Heart left ventricle (tissue), 16 donors: ENCODE results near the gene AKR7A2. TPM values are rescaled to one million over a fixed set of nuclear protein-coding genes. Genes with fewer than 3 reads are reported as not detected.
"Not testable (repeated sequence)": the region's sequence is repeated elsewhere in the genome, so short reads cannot be mapped to it uniquely, and the experiment has no call there.

ENCODE experiments used
- ATAC-seq, 4 donors: fragments of 200-7000 bp; cut with Tn5 transposase; one replicate each; pipeline ENCODE4 v1.9.1; 2020 to 2022; ENCODE audit warnings: moderate library complexity in 4 of 4, mild to moderate bottlenecking in 3 of 4, moderate number of reproducible peaks in 1 of 4
- DNase-seq, 5 donors: peaks; one replicate each; pipeline ENCODE4 v3.0.0-alpha.2; 2020
- H3K27ac ChIP-seq, 12 donors: fragments of 200-600 bp; sonication (generic) in 4 of 12; one replicate each; pipeline versions ENCODE4 v1.5.0 to v1.8.0; 2016 to 2022; ENCODE audit warnings: mild to moderate bottlenecking in 2 of 12
- H3K27me3 ChIP-seq, 9 donors: fragments of 200-600 bp; sonication (generic) in 2 of 9; one replicate each; pipeline versions ENCODE4 v1.5.1 to v1.8.0; 2016 to 2022; ENCODE audit warnings: mild to moderate bottlenecking in 3 of 9
- H3K36me3 ChIP-seq, 9 donors: fragments of 200-600 bp; sonication (generic) in 2 of 9; one replicate each; pipeline versions ENCODE4 v1.5.0 to v1.8.0; 2018 to 2022; ENCODE audit warnings: mild to moderate bottlenecking in 2 of 9
- H3K4me1 ChIP-seq, 12 donors: fragments of 200-600 bp; sonication (generic) in 4 of 12; one replicate each; pipeline versions ENCODE4 v1.5.0 to v1.8.0; 2016 to 2022; ENCODE audit warnings: mild to moderate bottlenecking in 3 of 12
- H3K4me3 ChIP-seq, 12 donors: fragments of 200-600 bp; sonication (generic) in 4 of 12; one replicate each; pipeline versions ENCODE4 v1.5.0 to v1.8.0; 2017 to 2022; ENCODE audit warnings: mild to moderate bottlenecking in 9 of 12, moderate library complexity in 4 of 12
- H3K9me3 ChIP-seq, 12 donors: fragments of 200-600 bp; sonication (generic) in 4 of 12; one replicate each; pipeline versions ENCODE4 v1.5.0 to v1.8.0; 2016 to 2022; ENCODE audit warnings: mild to moderate bottlenecking in 1 of 12
- CTCF ChIP-seq, 12 donors: fragments of 200-600 bp; sonication (generic) in 4 of 12; IDR thresholded peaks; one replicate each; pipeline versions ENCODE4 v1.5.0 to v1.8.0; 2018 to 2022; ENCODE audit warnings: antibody characterized with exemption in 12 of 12, mild to moderate bottlenecking in 5 of 12
- POLR2A ChIP-seq, 2 donors: fragments of 450-650 bp; IDR thresholded peaks; one replicate each; pipeline ENCODE4 v1.6.1; 2017; ENCODE audit warnings: antibody characterized with exemption in 2 of 2, mild to moderate bottlenecking in 2 of 2, moderate library complexity in 2 of 2
- WGBS, 4 donors: extraction: QIAGEN DNeasy Blood & Tissue Kit in 2 of 4; methylation state at CpG; one replicate each; pipeline versions ENCODE4 v1.1.5 to v1.1.7; 2013 to 2018; 5-methylcytosine and 5-hydroxymethylcytosine counted together
- intact Hi-C, 10 donors: fragments of 100-400 bp; cut with DNase I; formaldehyde crosslinking; loops; one replicate each; pipeline versions ENCODE4 v1.11.1 to v1.14.2; 2022
- polyA plus RNA-seq, 2 donors: library from polyadenylated mRNA; stranded (reverse); fragments of 200-250 nt; gene quantifications; one replicate each; pipeline ENCODE4 v1.2.3, GENCODE V29; 2013
- total RNA-seq, 9 donors: library from RNA; depleted of rRNA in 2 of 9; stranded (reverse); fragments of >200 nt in 2 of 9; fragmentation: NEBNext Ultra II Directional in 3 of 9; extraction: Animal tissue kit (Norgen Biotek cat#: 25700) in 3 of 9; gene quantifications; one replicate each; pipeline versions ENCODE4 v1.1.0 to v1.2.4, GENCODE V29; 2016 to 2023
- donor health status: ischemic (EF 13 %, LVEDD 7.1; RV severe dilation, severe dysfunction).
- donor health status: healthy with polysubstance abuse.
- donor health status: DM: no; HTN: yes; CAD: no.
- donor health status: DM: no; HTN: no; CAD: no.
- donor health status: ischemic (EF 25% LVEDD 6.9; RV normal size, moderate dysfunction).
- donor health status: ischemic (EF 25% LVEDD 5.7; RV mildly dilated, moderate dysfunction).
- donor health status: healthy.
- donor health status: DM: yes; HTN: yes; CAD: no.
- donor health status: ischemic (EF 35%, LVEDD 5.7; RV mildly dilated, moderate dysfunction).
- donor health status: nonischemic (EF 11% LVEDD 7.7; RV severe dilation, severe dysfunction).
- donor health status: DM: yes; HTN: yes; CAD: no.
- donor health status: PGD.
- donor health status: ischemic (EF 29% LVEDD 5.4; RV normal size, mild dysfunction).
- donor health status: nonischemic (EF 23%, LVEDD 6.1; RV moderate dilation, normal function).

AKR7A2 gene
- total and polyA plus RNA-seq, 11 donors = 13.8 to 97.5 (median 41.9) TPM

- intact Hi-C loops = no loop called here
- Histone ChIP-seq H3K27me3 (no peaks in the 10 kb centered on the region), H3K27ac (no peak overlapping the region), H3K4me1 (peaks cover 0 to 11% (median 0%) of the 10 kb centered on the region in 12 donors), H3K4me3 (no peak overlapping the region), H3K9me3 (no peaks in the 10 kb centered on the region), H3K36me3 (peaks cover 0 to 52% (median 45%) of the 10 kb centered on the region in 9 donors)
- WGBS, 4 donors = 78 to 80% (median 78%) methylated on average over 20 to 21 of the region's 21 CpGs
- ATAC-seq (peak in 2 of 4 donors; percentile 4 to 31), DNase-seq (no peak)
- TF ChIP-seq CTCF (IDR thresholded peaks at IDR 0.05) (no peak), POLR2A (IDR thresholded peaks at IDR 0.05) (no peak)
These were observed 51.5 kb downstream of the AKR7A2 start for GRCh38 chr1:19260211-19261138.

- Histone ChIP-seq H3K36me3 (peaks cover 0 to 57% (median 49%) of the 10 kb centered on the region in 9 donors), H3K4me3 (no peak overlapping the region), H3K27ac (no peak overlapping the region), H3K9me3 (no peaks in the 10 kb centered on the region), H3K27me3 (no peaks in the 10 kb centered on the region), H3K4me1 (peaks cover 0 to 18% (median 3%) of the 10 kb centered on the region in 12 donors)
- ATAC-seq = no peak
- intact Hi-C loops = loop anchor here in 4 of 10 donors (10.0 kb wide), 1 partner anchor 396 kb away; no protein-coding TSS in a partner anchor
- TF ChIP-seq POLR2A (IDR thresholded peaks at IDR 0.05) (no peak), CTCF (IDR thresholded peaks at IDR 0.05) (no peak)
- no peak for DNase-seq
- WGBS, 4 donors = 84 to 97% (median 96%) methylated on average over 10 of the region's 10 CpGs
These were observed 53.6 kb downstream of the AKR7A2 start for GRCh38 chr1:19258353-19258752.

DNA sequence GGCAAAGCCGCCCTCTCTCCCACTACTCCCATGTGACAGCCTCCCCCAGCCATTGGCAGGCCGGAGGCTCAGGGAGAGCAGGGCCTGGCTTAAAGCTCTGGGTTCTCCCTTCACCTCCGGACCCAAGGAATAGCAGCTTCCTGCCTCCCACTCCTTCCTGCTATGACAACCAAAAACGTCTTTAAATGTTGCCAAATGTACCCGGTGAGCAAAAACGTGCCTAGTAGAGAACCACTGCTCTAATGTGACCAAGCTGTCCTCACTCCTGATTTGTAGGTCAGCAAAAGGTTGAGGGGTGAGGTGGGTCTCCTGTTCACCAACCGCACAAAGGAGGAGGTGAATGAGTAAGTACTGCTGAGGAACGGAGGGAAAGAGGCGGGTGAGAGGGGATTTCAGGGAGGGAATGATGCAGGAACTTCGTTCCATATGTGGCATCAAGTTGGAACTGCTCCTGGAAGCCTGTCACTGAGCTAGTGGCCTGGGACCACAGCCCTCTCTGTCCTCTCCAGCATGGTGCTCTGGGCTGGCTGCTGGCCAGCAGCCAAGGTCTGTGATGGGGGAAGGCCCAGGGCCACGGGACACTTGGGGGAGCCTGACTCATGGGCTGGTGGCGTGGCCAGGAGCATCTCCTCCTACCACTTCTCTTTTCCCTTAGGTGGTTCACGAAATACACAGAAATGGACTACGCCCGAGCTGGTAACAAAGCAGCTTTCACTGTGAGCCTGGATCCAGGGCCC, 54.6 kb downstream of the AKR7A2 start:
- Histone ChIP-seq H3K27me3 (no peaks in the 10 kb centered on the region), H3K4me1 (peaks cover 3 to 28% (median 12%) of the 10 kb centered on the region in 12 donors), H3K27ac (peak overlapping the region in 2 of 12 donors; percentile 18), H3K36me3 (peaks cover 0 to 57% (median 49%) of the 10 kb centered on the region in 9 donors), H3K9me3 (no peaks in the 10 kb centered on the region), H3K4me3 (no peak overlapping the region)
- 42 to 61% (median 51%) methylated on average over 15 of the region's 15 CpGs for WGBS, 4 donors
- TF ChIP-seq CTCF (IDR thresholded peaks at IDR 0.05) (no peak), POLR2A (IDR thresholded peaks at IDR 0.05) (no peak)
- intact Hi-C loops = loop anchor here in 4 of 10 donors (10.0 kb wide), 1 partner anchor 397 kb away; no protein-coding TSS in a partner anchor
- peak; percentile 65 to 84 (median 76) for ATAC-seq
- peak in 4 of 5 donors; percentile 52 to 58 (median 54) for DNase-seq

DNA sequence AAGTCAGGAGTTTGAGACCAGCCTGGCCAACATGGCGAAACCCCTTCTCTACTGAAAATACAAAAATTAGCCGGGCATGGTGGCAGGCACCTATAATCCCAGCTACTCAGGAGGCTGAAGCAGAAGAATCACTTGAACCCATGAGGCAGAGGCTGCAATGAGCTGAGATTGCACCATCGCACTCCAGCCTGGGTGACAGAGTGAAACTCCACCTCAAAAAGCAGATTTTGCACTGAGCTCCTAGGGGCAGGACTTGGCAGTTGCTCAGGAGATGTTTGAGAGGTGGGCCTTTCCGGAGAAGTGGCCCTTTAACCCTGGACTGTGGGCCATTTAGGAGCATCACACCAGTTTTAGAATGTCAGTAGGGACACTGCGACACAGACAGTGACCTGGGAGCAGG, 55.6 kb downstream of the AKR7A2 start:
- WGBS, 4 donors = 91 to 98% (median 95%) methylated on average over 5 of the region's 5 CpGs
- not testable (repeated sequence) for H3K27me3 ChIP-seq, H3K27ac ChIP-seq, H3K9me3 ChIP-seq, H3K4me3 ChIP-seq, DNase-seq, ATAC-seq
- intact Hi-C loops = loop anchor here in 4 of 10 donors (10.0 kb wide), 1 partner anchor 398 kb away; no protein-coding TSS in a partner anchor
- Histone ChIP-seq H3K4me1 (peaks cover 3 to 31% (median 16%) of the 10 kb centered on the region in 12 donors), H3K36me3 (peaks cover 0 to 57% (median 49%) of the 10 kb centered on the region in 9 donors)
